ENCODE measurements around the gene NDUFB5. TPM values are rescaled to one million over a fixed set of nuclear protein-coding genes. Genes with fewer than 3 reads are reported as not detected.

The NDUFB5 gene
- total RNA-seq: 114 and 123 TPM in 2 replicates

DNA sequence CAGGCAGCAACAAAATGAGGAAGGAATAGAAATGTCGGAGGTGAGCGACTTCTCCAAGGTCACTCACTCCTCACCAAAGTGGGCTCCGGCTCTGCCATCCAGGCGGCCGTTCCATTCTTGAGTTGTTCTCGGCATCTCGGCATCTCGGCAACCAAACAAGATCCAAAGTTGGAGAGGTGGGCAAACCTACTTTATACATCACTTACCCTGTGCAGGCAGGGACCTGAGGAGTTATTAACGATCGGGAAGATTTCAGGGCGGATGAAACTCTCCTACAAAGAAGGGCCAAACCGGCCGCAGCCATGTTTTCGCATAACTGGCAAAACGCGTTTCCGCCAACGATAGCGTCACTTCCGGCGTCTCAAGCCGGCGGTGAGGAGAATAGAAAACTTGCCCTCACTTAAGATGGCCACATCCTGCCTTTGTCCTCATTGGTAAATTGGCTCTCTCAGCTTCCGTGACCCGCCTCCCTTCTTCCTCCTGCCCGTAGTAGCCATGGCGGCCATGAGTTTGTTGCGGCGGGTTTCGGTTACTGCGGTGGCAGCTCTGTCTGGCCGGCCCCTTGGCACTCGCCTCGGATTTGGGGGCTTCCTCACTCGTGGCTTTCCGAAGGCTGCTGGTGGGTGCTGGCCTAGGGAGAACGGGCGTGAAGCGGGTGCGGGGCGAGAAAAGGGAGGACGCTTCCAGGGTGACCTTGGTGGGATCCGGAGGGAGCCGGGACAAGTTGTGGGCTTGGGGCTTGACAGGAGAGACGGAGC lies at the start of gene NDUFB5, which contains the start of gene MRPL47:
Gene NDUFB5, plus strand, starts transcription at position 474 of the 758 bp plus-strand sequence. Its CDS starts 22 bp downstream, at position 496.
Gene MRPL47, minus strand, starts transcription at position 318 of the 758 bp plus-strand sequence. Its CDS starts 14 bp downstream, at position 304.

DNA sequence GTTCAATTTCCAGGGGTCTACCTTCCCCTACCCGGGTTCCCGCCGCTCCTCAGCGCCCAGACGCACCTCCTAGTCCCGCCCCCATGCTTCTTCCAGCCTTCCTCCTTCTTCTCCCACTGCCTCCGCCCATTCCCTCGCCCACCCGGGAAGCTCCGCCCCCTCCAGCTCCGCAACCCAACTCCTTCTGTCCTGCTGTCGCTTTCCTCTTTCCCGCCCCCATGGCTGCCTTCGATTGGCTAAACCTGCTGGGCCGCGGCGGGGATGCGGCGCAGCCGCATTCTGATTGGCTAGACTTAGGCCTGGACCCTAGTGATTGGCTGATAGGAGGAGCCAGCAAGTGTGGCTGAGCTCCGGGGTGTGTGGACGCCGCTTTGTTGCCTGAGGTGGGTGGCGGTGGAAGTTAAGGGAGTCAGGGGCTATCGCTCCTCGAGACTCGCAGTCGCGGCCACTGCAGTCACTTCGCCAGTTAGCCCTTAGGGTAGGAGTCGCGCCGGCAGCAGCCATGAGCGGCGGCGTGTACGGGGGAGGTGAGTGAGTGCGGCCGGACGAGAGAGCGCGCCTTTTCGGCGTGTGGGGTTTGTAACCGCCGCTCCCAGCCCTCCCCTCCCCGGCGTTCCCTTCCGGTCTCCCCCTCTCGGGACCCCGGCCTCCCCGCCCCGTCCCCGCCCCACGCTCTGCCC lies 41.9 kb upstream of the NDUFB5 start, which contains the start of gene ACTL6A:
Gene ACTL6A, plus strand, starts transcription at position 336 of the 680 bp plus-strand sequence. Its CDS starts 167 bp downstream, at position 503.

DNA sequence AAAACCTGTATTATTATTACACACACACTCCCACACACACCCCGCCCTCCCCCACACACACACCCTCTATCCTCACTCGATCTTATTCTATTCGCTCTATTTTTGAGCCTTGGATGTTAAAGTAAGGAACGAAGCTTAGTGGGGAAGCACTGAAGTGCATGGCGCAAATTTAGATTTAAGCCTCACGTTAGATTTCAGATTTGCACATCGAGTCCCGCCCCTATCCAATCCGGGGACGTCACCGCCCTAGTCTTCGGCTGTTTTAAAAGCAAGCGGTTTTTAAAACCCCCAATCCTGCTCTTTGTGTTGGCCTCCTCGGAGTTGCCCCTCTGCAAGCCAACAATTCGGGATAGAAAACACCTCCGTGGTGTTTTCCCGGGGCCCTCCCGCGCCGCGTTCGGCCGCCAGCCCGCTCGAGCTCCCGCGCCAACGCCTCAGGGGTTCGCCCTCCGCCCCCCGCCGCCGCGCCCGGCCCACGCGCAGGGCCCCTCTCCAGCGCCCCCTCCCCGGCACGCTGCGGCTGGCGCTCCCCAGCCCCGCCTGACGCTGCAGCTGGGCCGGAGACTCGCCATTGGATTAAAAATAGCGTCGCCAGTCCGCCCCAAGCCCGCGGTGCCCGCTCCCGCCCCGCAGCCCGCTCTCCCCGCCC lies 48.0 kb downstream of the NDUFB5 start, which contains the start of gene USP13:
Gene USP13, plus strand, starts transcription at position 594 of the 649 bp plus-strand sequence. CDS start 186 bp downstream, outside the sequence.

Other genes with a start within 250 kb of the NDUFB5 start
- 35.8 and 36.5 TPM in 2 replicates for gene GNB4, start 153.3 kb upstream of the NDUFB5 start, total RNA-seq
- gene ACTL6A, start 41.9 kb upstream of the NDUFB5 start, total RNA-seq: 110 and 117 TPM in 2 replicates
- 38.8 and 47.5 TPM in 2 replicates for gene MRPL47, start 156 bp upstream of the NDUFB5 start, total RNA-seq
- gene USP13, start 48.2 kb downstream of the NDUFB5 start, total RNA-seq: 11.8 and 15.2 TPM in 2 replicates

All from mammary microvascular endothelial cell (primary cell).